GM23338 (cell line): ENCODE results near the gene NTN3.

Experiments used
- EZH2 ChIP-seq: fragments of 200-600 bp; sonication (generic); IDR thresholded peaks from one replicate; pipeline ENCODE4 v1.8.0; 2017; ENCODE audit warnings: antibody characterized with exemption, mild to moderate bottlenecking, low read depth; ENCODE audit not compliant: unreplicated experiment
- TF ChIP-seq, protein P1 (sequence below), 2 experiments: fragments of 200-600 bp in 1 of 2; sonication (generic) in 1 of 2; conservative IDR thresholded peaks; 2 replicates each; pipeline versions ENCODE4 v1.5.1 to v1.6.1; 2016 to 2017; ENCODE audit warnings: antibody characterized with exemption in 2 of 2, low read depth in 2 of 2, mild to moderate bottlenecking in 2 of 2, moderate library complexity in 1 of 2

DNA sequence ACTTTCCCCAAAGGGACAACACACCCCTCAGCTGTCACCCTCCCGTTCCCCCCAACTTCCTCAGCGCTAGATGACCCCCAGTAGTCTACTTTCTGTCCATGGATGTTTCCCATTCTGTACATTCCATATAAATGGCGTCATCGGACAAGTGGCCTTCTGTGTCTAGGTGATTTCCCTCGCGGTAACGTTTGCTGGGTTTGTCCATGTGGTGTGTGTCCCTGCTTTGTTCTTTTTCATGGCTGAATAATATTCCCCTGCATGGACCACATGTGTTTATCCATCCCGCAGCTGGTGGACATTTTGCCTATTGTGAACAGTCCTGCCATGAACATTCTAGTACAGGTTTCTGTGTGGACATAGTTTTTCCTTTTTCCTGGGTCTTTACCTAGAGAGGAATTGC, 18.4 kb upstream of the NTN3 start:
- TF ChIP-seq, protein P1, sequence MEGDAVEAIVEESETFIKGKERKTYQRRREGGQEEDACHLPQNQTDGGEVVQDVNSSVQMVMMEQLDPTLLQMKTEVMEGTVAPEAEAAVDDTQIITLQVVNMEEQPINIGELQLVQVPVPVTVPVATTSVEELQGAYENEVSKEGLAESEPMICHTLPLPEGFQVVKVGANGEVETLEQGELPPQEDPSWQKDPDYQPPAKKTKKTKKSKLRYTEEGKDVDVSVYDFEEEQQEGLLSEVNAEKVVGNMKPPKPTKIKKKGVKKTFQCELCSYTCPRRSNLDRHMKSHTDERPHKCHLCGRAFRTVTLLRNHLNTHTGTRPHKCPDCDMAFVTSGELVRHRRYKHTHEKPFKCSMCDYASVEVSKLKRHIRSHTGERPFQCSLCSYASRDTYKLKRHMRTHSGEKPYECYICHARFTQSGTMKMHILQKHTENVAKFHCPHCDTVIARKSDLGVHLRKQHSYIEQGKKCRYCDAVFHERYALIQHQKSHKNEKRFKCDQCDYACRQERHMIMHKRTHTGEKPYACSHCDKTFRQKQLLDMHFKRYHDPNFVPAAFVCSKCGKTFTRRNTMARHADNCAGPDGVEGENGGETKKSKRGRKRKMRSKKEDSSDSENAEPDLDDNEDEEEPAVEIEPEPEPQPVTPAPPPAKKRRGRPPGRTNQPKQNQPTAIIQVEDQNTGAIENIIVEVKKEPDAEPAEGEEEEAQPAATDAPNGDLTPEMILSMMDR (conservative IDR thresholded peaks at IDR 0.05; ENCODE audit: low read depth in 2 of 2), result no peak
- TF ChIP-seq EZH2, result no peak
